IPS DF 4.7 (cell line): ENCODE results near the gene MBD3L1.

Source experiments
- DNase-seq: peaks from one replicate; pipeline ENCODE4 v3.0.0-alpha.2; 2013; ENCODE audit warnings: low spot score; ENCODE audit errors: extremely low read depth

The MBD3L1 gene

DNA sequence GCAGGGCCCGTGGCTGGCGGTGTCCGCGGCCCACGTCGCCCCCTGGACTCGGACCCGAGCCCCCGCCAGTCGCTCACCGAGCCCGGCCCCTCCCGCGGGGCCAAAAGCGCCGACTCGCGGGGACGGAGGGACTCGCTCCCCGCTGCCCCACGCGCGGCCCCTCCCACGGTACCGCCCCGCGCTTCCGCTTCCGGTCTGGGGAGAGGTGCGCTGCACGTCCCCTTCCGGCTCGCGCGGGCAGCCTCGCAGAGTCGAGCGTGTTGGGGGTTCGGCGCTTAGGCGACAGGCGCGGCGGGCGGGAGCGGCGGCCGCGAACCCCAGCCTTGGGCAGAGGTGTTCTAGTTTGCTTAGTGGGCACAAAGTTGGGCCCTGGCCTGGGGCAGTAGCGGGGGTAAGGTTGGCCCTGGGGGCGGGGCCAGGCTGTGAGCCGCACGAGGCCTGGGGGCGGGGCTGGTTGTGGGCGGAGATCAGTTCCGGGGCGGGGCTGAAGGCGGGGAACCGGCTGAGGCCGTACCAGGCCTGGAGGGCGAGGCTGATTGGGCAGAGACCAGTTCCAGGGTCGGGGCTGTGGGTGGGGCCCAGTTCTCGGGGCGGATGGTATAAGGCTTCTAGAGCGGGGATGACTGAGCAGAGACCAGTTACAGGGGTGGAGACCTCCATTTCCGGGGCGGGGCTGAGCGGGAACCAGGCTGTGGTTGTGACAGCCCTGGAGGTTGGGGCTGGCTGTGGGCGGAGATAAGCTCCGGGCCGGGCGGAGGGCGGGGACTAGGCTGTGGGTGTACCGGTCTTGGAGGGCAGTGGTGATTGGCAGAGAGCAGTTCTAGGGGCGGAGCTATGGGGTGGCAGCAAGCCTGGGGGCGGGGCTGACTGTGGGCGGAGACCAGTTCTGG lies at the start of gene MBD3L1, which contains the start of gene ZNF558:
Gene MBD3L1 (plus strand): TSS at position 246 of the 890 bp plus-strand sequence. CDS start 10,302 bp downstream, outside the sequence.
Gene ZNF558 (minus strand): TSS at position 173 of the 890 bp plus-strand sequence. CDS start 9,645 bp downstream, outside the sequence.
- peak; percentile 60 for DNase-seq

DNA sequence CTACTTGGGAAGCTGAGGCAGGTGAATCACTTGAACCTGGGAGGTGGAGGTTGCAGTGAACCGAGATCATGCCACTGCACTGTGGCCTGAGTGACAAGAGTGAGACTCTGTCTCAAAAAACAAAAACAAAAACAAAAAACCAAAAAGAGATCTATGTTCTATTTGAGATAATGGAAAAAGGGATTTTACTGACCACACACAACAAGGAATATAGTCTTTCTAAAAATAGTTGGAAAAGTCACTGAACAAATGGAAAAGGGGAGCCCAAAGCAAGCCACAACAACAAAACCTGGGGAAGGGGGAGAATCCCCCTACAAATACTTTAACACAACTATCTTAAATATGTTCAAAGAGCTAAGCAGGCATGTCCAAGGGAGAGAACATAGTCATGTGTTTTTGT lies 37.4 kb upstream of the MBD3L1 start:
- no peak for DNase-seq

DNA sequence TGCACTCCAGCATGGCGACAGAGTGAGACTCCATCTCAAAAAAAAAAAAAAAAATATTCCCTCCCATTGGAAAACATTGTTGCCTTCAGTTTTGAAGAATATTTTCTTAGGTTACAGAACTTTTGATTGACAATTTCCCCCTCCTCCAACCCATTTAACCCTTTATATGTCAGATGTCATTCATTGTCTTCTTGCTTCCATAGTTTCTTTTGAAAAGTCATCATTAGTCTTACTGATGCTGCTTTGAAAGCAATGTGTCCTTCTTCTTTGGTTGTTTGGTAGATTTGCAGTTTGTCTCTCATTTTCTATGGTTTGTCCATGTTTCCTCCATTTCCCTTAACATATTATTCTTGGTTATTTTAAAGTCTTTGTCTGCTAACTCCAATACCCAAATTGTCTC lies 25.5 kb upstream of the MBD3L1 start:
- no peak for DNase-seq

DNA sequence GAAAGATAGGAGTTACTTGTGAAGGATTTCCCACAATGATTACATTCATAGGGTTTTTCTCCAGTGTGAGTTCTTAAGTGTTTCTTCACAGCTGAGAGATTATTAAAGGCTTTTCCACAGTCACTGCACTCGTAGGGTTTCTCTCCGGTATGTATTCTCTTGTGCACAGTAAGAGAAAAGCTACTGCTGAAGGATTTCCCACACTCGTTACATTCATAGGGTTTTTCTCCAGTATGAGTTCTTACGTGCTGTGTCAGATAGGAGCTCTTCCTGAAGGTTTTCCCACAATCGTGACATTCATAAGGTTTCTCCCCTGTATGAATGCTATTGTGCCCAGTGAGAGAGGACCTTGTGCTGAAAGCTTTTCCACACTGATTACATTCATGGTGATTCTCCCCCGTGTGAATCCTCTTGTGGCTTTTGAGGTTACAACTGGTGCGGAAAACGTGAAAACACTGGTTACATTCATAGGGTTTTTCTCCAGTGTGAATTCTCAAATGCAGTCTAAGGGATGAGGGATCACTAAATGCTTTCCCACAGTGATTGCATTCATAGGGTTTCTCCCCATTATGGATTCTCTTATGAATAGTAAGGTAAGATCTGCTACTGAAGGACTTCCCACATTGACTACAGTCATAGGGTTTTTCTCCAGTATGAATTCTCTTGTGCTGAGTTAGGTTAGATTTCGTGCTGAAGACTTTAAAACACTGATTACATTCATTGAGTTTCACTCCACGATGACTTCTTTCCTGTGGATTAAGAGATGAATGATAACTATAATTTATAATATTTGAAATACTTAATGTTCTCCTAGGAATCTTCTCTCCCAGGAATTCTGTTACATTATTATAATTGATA lies 20.6 kb upstream of the MBD3L1 start:
- DNase-seq = no peak

DNA sequence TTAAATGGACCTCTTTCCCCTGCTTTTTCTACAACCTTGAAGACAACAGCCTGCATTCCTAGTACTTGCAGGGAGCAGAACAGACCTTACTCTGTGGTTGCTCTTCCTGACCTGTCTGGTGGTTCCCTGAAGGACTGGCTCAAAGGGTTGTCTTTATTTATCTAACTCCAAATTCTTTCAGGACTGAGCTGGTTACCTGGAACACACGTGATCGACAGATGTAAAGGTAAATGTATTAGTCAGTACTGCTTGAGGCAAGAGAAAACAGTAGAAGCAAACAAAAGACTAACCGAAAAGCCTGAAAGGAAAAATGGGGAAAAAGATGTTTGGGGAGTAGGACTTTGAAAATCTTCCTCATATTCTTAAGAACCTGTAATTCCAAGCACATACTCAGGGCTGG lies 18.0 kb upstream of the MBD3L1 start:
- DNase-seq = no peak

DNA sequence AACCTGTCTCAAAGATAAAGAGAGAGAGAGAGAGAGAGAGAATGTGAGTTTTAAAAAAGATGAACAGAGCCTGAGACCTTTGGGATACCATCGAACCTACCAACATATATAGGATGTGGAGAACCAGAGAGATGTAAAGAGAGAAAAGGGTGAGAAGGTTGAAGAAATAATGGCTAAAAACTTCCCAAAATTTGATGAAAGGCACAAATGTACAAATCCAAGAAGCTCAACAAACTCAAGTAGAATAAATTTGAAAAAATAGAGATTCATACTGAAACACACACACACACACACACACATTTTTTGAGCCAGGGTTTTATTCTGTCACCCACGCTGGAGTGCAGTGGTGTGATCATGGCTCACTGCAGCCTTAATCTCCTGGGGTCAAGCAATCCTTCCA lies 16.4 kb upstream of the MBD3L1 start:
- DNase-seq = no peak

DNA sequence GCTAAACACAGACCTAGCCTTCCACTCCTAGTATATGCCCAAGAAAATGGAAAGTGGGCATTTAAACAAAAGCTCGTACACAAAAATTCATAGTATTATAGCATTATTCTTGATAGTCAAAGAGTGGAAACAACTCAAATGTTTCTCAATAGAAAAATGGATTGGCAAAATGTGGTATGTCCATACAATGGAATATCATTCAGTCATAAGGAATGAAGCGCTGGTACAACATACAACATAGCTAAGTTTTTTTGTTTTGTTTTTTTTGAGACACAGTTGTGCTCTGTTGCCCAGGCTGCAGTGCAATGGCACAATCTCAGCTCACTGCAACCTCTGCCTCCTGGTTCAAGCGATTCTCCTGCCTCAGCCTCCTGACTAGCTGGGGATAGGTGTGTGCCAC lies 11.9 kb upstream of the MBD3L1 start:
- no peak for DNase-seq

DNA sequence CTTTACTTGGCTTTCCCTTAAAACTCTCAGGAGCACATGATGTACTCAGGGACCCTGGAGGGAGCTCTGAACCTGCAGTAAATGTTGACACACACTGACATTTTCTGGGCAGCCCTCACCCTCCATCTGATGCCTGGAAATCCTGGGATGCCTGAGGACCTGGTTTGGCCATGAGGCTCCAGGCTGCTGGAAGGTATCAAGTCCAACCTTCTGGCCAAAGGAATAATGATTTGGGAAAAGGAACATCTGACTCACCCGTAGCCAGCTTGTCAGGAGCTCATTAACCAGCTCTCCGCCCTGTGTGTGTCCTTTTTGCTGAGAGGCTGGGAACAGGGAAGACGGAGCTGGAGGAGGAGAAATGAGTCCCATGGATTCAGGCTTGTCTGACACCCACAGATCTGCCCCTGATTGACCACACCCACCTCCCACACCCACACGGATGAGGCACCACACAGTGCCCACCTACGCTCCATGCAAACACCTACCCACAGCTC lies 10.4 kb upstream of the MBD3L1 start:
- DNase-seq = no peak

DNA sequence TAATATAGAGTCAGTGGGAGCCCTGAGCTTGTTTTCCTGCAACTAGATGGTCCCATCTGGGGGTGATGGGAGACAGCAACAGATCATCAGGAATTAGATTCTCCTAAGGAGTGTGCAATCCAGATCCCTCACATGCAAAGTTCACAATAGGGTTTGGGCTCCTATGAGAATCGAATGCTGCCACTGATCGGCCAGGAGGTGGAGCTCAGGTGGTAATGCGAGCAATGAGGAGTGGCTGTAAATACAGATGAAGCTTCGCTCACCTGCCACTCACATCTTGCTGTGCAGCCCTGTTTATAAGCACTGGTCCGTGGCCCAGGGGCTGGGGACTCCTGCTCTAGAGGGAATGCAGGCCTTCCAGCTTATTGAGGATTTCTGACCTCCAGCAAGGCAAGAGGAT lies 5.8 kb upstream of the MBD3L1 start:
- DNase-seq = no peak

DNA sequence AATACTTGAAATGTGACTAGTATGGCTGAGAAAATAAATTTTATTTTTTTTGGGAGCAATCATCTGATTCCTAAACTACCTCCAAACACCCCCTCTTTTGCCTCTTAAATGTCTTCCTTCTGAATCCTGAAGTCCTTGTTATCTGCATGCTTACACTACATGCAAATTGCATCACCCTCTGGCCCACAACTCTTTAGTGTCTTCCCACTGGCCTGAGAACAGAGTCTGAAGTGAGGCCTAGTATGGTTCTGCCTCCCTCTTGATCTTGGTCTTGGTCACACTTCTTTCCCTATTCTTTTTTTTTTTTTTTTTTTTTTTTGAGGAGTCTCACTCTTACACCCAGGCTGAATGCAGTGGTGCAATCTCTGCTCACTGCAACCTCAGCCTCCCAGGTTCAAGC lies 4.9 kb upstream of the MBD3L1 start:
- DNase-seq = no peak

DNA sequence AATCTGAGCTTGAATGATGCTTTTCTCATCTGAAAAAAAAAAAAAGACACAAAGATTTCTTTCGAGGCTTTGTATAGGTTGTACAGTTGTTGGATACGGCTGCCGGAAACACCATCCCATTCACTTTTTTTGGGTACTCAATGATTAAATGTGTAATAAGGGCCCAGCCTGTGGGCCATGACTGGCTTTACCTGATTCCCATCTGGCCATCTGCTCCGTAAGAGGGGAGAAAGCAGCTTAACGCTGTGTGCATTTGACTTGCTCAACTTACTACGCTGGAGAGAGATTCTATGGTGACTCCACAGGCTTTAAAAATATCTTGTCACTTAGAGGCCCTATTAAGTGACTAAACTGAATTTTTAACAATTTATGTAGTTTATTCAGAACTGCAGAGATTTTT lies 804 bp upstream of the MBD3L1 start:
- no peak for DNase-seq

DNA sequence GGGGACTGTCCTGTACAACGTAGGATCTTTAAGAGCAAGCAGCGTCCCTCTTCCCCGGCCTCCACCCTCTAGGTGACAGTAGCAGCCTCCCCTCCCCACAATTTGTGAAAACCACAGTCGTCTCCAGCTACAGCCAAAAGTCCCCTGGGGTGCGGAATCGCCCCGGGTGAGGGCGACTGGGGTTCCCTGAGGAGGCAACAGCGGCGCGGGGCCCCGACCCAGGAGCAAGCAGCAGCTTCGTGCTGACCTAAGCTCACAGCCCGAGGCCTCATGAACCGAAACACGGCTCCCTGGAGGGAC lies 395 bp upstream of the MBD3L1 start:
- no peak for DNase-seq

DNA sequence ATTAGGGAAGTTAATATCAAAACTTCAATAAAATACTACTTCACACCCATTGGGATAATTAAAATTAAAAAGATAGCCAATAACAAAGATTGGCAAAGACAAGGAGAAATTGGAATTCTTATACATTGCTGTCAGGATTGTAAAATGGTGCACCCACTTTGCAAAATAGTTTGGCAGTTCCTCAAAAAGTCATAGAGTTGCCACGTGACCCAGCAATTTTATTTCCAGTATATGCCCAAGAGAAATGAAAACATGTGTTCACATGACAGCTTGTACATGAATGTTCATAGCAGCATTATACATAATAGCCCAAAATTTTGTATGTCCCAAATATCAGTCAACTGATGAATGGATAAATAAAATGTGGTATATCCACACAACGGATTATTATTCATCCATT lies 3.3 kb downstream of the MBD3L1 start:
- no peak for DNase-seq

DNA sequence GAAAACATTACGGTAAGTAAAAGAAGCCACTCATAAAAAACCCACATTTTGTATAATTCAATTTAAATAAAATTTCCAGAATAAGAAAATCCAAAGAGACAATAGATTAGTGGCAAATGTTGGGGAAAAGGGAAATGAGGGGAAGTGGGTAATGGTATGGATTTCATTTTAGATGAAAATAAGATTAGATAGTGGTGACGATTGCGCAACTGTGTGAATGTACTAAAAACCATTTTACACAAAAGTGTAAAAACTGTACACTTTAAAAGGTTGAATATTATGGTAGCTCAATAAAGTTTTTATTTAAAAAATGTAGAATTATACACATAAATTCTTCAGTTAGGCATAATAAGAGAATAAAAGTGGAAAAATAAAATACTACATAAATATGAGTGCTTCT lies 3.7 kb downstream of the MBD3L1 start:
- DNase-seq = no peak

DNA sequence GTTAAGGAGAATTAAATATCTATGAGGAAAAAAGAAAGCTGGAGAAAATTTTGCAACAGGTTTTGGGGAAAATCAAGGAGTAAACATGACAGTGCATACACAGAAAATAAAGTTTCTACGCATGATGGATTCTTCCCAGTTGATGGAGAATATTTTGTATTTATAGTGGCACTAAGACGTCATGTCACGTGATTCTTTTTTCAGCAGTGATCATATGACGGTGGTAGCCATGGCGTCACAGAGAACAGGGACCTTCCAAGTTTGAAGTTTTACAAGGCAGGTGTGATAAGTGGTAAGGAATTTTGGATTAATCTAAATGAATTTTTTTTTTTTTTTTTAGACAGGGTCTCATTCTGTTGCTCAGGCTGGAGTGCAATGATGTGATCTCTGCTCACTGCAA lies 8.5 kb downstream of the MBD3L1 start:
- no peak for DNase-seq

DNA sequence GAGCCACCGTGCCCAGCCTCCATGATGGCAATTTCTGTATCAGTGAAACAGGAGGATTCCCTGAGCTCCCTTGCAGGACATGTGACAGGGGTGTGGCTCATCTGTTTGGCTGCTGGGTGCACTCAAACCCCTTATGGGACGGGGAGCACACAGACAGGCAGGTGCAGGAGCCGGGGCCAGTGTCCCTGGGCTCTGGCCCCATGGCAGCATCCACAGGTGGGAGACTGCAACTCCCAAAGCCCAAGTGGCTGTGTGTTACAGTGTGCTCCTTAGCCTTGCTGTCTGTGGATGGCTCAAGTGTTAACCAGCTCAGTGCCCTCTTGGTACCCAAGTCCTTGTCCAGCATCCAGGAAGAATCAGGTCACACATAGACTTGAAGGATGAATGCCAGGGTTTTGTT lies 14.6 kb downstream of the MBD3L1 start:
- no peak for DNase-seq

DNA sequence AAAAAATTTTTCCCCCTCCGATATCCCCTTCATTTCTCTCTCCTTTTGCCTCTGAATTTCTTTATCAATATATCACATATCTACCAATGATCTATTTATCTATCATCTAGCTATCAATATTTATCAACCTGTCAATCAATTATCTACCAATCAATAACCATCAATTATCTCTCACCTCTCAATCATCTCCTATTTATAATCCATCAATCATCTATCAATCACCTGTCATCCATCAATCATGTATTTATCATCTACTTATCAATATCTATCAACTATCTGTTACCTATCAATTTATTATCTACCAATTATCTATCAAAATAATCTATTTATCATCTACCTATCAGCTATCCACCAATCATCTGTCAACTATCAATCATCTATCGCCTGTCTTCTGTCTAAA lies 17.1 kb downstream of the MBD3L1 start:
- no peak for DNase-seq

DNA sequence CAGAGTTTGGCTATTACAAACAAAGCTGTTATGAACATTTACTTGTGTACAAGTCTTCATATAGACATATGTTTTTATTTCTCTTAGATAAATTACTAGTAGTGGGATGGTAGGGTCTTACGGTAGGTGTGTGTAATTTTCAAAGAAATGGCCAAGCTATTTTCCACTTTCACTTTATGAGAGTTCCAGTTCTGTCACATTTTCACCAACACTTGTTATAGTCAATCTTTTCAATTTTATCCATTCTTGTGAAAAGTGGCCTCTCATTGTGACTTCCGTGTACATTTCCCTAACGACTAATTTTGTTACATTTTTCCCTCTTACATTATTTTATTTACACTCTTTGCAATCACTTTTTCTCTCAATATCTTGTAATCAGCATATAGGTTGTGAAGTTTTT lies 18.3 kb downstream of the MBD3L1 start:
- DNase-seq = no peak

DNA sequence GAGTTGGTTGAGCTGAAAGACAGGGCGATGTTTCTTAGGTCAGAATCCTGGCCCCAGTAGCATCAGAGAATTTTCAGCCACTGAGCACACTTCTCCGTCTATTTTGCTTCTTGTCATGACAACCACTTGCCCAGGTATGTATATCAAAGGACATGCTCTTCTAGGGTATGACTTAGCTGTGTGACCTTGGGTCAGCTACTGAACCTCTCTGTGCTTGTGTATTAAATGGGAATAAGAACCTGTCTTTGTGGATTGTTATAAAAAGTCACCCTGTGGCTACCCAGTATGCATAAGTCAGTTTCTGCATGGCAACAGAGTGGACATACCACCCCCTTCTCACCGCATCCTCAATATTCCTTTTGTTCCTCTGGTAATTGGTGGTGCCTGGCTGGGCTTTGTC lies 26.1 kb downstream of the MBD3L1 start:
- no peak for DNase-seq

DNA sequence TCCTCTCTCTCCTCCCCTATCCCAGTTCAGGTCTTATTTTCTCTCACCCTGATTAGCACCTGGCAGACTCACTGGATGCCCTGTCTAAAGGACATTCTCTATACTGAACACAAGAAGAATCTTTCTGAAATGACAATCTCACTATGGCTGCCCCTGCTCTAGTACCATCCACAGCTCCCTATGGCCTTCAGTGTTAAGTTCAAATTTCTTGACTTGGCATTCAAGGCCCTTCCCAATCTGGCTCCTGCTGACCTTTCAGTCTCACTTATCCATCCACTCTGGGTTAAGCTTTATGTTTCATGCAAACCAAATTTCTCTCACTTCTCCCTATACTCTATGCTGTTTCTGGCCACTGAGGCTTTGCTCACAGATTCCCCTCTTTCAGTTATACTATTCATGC lies 34.2 kb downstream of the MBD3L1 start:
- DNase-seq = no peak

DNA sequence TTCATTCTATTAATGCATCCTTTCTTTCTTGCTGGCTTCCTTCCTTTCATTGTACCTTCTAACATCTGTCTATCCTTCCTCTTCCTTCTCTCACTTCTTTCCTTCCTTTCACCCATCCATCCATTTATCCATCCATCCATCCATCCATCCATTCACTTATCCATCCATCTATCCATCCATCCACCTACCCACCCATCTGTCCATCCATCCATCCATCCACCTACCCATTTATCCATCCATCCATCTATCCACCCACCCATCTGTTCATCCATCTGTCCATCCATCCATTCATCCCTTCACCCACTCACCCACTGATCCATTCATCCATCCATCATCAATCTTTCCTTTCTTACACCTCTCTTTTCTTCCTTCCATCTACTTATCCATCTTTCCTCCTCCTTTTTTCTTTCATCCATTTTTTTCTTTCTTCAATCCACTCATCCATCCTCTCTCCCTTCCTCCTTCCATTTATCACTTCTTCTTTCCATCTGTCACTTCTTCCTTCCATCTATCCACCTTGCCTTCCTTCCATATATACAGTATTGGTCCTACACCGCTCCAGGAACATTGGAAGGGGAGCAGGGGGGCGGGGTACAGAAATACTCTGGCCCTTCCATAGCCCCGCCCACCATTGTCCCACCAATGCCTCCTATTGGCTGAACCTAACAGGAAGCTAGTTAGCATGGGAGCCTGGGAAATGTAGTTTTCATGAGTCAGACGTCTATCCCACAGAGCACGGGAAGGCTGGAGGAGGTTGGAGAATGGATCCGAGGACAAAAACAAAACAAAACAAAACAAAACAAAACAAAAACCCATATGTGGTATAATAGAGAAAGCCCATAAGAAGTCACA lies 45.9 kb downstream of the MBD3L1 start:
- no peak for DNase-seq
